GM19043 (cell line): ENCODE measurements around the gene ALPK3.

ENCODE experiments used
- ATAC-seq: cut with Tn5 transposase; IDR thresholded peaks from one replicate; pipeline ENCODE4 v1.9.1; 2021; ENCODE audit warnings: low read depth; ENCODE audit not compliant: unreplicated experiment

Gene ALPK3

DNA sequence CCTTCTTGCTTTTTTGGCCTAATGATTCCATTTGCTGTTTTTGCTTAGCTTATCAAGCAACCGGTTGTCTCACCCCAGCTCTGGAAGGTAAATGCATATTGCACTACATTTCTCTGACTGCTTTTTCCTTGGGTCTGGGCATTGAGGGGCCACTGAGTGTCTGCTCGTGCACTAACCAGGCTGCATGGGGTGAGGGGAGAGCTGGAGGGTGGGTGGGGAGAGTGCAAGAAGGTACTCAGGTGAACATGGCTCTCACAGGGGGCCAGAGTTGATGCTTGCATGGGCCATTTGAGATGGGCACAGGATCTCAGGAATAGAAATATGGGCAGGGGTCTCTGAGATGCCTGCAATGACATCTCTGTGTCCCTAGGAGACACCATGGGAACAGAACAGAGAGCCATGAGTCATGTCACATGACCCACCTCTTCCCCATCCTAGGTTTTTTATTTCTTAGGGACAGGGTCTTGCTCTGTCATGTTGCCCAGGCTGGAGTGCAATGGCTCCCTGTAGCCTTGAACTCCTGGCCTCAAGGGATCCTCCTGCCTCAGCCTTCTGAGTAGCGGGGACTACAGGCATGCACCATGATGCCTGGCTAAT lies 6.2 kb downstream of the ALPK3 start:
- ATAC-seq = no peak

DNA sequence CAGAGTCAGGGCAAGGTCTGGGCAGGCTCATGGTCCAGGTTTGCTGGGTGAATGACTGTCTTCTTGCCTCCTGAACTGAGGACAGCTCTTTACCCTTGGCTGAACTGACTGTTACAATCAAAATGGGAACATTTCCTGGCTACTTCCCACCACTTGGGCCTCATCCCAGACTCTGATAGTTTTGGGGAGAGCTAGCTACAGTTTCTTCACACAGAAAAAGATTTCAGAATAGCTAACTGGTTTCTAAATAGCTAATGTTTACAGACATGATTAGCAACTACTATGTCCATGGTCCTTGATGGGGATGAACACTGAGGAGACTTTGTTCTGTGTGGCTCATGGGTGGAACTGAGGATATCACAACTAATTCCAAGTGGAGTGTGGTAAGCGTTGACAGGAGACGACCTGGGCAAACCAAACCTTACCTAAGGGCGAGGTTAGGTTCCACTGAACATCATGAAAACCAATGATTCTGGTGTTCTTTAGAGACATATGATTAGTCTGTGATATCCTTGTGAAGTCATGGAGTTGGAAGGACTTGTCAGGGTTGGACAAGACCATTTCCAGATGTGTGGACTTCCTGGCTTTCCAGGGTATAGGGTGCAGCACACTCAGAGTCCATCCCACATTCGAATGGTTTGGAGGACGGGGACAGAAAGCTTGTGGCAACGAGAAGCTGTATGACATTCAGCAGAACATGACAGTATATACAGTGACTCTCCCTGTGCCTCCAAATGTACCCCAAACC lies 7.3 kb downstream of the ALPK3 start:
- no peak for ATAC-seq

DNA sequence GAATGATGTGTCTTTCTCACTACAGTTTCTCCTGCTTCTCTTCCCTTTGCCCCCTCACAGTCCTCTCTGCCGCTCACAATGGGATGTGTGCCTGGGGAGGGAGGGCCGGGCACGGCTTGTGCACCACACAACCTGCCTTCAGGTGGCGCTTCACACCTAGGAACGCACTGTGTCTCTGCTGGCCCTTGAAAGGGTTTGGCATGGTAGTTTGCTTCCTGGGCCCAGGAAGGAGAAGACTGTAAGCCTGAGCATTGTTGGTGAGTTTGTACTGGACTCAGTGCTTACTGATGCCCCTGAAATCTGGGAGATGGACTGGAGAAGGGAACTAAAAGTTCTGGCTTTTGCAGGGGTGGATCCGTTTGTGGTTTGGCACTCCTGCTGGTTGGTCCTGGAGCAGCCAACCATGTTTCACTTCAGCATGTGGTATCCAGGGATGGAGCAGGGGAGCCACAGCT lies 9.2 kb downstream of the ALPK3 start:
- ATAC-seq = no peak

DNA sequence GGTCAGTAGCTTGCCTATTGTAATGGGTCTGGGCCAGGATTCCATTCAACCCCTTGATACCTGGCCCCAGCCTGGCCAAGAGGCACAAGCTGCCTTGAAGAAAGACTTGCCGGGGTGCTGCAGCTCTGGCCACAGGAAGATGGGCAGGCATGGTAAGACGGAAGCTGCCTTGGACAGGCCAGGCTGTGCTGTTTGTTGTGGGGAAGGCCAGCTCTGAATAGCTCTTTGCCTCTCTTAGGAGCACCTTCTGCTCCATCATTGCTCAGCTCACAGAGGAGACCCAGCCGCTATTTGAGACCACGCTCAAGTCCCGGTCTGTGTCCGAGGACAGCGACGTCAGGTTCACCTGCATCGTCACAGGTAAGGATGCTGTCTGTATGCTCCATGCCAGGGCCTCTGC lies 10.1 kb downstream of the ALPK3 start:
- ATAC-seq = no peak

DNA sequence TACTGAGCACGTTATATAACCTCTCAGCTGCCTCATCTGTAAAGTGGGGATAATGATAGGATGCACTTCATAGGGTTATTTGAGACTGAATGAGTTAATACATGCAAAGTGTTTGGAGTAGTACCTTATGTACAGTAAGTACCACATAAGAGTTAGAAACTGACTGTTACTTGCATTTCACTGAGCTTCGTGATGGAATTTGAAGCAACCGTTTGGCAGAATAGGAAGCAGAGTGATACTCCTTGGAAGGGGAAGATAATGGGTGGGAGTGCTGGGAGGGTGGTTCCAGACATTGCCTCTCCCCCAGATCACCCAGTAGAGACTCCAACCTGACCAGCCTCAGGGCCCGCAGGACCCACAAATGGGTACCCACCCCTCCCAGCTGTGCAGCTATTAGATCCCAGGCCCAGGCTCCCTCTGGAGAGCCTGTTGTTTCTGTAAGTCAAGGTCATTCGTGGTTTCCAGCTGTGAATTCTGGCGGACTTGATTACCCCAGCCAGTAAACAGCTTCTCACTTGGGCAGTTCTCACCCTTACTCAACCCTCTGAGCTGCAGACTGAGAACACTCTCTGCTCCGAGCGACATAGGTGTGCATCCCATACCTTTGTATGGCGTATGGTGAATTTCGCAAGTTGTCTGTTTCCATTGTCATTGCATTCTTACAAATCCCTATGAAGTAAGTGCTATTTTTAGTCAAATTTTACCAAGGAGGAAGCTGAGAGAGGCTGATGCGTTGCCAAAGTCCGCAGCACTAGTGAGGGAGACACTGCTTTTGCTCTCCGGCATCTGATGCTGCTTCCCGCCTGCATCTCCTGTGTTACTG lies 11.1 kb downstream of the ALPK3 start:
- no peak for ATAC-seq

DNA sequence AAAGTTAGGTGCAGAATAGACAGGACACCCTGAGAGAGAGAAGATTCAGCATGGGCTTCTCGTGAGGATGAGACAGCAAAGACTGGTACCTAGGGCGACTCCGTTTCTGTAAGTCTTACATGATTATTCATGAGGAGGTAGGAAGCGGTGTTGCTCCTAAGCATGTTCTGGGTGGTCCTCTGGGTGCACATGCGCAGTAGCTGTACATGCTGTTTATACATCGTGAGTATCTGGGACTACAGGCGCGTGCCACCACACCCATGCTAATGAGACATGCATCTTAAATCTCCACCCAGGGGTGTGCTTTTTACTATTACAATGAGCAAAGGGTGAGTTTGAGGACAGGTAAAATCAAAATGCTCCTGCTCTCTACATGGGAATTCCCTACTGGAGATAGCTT lies 12.3 kb downstream of the ALPK3 start:
- no peak for ATAC-seq

DNA sequence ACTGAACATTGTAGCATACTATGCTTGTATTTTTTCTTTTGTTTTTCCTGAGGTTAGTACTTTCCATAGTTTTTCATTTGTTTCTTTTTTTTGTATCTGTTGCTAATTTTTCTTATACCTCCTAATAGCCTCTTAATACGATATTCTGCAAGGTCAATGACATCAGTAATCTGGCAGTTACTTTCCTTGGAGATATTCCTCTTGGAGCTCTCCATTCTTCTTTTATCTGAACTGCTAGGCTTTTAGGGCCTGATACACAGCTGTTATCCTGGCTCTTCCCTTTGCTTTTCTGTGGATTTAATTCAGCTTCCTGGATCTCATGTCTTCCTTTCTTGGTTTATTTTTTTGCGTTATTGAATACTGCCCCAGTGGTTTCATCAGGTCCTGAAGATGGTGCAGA lies 12.9 kb downstream of the ALPK3 start:
- ATAC-seq = no peak

DNA sequence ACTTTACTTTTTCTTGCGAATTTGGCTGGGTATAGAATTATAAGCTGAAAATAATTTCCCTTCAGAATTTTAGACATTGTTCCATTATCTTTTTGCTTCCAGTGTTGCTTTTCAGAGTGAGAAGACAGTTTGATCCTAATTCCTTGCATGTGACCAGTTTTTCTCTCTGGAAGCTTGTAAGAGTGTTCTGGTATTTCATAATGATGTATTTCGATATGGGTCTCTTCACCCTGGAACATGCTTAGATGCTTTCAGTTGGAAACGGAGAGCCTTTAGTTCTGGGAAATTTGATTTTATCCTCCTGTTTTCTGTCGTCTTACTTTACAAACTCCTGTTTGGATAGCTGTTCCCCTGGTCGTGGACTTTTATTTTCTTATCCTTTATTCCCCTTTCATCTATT lies 13.9 kb downstream of the ALPK3 start:
- no peak for ATAC-seq

DNA sequence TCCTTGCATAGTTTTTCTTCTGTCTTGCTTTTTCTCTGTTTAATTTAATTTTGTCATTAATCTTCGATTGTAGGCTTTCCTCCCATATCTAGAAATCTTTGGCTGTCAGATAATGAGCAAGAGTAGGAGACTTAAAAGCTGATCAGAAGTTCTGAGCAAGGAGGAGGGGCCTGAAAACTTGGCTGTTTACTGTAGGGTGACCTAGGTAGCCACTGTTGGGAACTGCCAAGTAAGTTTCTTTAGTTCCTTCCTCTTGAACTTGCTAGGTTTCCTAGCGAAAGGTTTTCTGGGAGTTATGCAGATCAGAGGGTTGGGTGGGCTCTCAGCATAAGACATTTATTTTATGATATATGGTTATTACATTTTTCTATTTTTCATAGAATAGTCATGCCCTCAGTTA lies 14.5 kb downstream of the ALPK3 start:
- no peak for ATAC-seq

DNA sequence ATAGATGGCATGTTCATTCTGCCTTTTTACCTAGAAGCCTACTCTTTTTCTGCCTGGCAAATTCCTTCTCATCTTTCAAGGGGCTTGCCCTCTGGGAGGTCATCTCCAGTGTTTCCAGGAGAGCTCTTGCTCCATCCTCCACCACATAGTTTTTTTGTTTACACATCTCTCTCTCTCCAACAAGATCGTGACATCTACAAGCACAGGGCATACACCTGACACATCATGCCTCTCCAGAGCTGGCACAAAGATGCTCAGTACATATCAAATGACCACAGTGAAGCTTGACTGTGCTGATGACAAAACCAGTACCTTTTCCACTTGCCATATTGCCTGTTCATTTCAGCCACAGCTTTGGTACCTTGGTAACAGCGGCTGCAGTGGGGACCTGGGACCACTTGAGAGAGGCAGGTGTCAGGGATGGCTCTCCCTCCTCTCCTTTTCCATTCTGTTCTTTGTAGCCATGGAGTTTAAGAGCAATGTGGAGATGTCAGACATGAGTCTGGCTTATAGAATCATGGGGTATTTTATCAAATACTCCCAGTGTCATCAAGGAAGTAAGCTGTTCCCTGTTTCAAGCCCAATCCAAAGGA lies 15.4 kb downstream of the ALPK3 start:
- ATAC-seq = no peak

DNA sequence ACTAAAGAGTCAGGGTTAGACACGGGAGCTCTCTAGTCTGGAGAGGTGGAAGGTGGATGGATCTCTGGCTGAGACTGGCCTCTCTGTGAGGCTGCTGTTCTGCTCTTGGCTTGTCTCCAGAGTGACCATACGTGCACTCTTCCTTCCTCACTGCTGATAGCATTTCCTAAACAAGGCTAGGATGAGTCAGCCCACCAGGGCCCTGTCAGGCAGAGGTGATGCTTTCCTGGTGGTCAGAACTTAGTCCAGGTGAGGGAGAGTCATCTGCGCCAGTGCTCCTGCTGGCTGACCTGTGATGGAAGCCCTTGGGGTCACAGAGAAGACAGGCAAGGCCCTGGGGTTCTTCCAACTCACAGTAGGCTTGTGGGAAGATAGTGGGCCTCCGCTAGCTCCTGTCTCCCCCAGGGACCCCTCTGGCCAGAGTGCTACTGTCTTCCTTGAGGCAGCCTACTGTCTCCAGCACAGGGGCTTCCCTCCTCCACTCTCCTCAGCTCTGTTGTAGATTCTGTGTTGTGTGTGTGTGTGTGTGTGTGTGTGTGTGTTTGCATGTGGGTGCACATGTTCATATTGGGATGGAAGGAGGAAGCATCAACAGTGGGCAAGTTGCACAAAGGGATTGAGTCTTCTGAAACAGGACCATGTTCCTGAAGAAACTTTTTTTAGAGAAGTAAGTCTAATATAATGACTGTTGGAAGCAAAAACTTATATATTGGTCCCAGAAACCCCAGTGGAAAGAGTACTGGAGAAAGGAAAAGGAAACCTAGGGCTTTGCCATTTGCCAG lies 16.5 kb downstream of the ALPK3 start:
- ATAC-seq = no peak

DNA sequence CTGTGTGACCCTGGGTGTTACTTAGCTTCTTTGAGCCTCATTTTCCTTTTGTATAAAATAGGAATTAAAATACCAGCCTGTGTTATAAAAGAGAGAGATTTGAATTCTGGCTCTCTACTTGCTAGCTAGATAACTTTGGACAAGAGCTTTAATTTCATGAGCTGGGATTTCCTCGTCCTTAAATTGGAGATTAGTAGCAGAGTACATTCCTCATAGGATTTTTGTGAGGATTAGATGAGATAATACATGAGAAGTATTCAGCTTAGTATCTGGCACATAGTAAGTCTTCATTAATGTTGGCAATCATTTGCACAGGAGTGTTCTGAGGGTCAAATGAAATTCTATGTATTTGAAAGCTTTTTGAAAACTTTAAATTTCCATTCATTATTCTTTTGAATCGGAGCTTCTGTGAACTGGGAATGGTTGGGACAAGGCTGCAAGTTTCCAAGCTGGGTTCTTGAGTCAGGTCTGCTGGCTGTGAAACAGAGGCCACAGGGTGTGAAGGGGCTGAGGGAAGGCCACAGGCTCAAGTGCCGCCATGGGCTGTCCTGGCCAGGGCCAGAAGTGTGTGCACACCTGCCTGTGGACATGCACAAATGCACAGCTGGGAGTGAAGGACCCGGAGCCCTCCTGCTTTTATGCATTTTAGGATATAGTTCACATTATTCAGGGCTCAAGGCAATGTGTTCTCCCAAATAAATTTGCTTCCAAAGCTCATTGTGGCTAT lies 17.2 kb downstream of the ALPK3 start:
- ATAC-seq = no peak

DNA sequence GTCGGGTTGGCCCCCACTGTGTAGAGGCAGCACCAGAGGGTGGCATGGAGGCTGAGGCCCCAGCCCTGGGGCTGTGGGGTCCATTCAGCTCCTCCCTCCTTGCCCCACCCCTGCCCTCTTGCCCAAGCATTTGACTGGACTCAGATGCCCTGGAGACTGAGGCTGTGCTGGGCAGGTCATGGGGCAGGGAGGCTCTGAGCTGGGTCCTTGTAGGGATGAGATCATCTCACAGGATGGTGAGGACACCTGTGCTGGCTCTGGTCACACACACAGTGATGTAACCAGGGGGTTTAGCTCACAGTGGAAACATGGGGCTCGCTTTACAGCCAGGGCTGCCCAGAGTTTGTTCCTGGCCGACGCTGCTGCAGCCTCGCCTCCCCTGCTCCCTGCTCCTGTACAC lies 17.8 kb downstream of the ALPK3 start:
- no peak for ATAC-seq

DNA sequence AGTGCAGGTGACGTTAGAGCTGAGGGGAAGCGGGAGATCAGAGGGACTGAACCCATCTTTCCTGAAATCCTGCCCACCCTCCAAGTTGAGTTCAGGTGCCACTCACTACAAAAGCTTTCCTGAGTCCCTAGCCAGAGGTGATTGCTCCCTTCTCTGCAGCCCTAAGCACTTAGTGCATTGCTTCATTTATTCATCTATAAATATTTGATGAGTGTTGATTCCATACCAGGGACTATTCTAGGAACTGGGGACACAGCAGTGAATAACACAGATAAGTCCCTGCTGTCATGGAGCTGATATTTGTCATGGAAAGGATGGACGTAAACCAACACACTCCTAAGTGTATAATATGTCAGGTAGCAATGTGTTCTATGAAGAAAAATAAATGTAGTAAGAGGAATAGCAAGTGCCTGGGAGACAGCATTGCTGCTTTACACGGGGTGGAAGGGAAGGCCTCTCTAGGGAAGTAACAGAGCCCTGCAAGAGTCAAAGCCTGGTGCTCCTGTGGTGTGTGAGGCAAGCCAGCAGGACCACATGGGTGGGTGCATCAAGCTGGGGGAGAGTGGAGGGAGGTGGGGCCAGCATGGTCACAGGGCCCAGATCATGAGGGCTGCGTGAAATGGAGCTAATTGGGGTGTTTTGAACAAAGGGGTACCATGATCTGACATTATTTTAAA lies 18.6 kb downstream of the ALPK3 start:
- no peak for ATAC-seq

DNA sequence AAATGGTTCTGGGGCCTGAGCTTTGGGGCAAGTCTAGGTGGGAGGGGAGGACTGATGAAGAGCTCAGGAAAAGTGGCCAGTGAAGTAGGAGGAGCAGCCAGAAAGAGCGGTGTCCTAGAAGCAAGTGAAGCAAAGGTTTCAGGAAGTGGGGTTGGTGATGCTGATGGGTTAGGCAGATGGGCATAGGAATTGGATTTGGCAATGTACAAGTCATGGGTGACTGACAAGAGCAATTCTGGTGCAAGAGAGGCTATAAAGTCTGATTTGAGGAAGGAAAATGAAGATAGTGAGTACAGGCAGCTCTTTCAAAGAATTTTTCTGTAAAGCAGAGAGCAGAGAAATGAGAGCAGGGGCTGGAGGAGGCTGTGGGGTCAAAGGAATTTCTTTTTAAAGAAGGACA lies 19.7 kb downstream of the ALPK3 start:
- ATAC-seq = no peak

DNA sequence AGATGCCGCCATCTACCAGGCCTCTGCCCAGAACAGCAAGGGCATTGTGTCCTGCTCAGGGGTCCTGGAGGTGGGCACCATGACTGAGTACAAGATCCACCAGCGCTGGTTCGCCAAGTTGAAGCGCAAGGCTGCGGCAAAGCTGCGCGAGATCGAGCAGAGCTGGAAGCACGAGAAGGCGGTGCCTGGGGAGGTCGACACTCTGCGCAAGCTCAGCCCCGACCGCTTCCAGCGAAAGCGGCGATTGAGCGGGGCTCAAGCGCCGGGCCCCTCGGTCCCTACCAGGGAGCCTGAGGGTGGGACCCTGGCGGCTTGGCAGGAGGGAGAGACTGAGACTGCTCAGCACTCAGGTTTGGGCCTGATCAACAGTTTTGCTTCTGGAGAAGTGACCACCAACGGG lies 22.6 kb downstream of the ALPK3 start:
- no peak for ATAC-seq

DNA sequence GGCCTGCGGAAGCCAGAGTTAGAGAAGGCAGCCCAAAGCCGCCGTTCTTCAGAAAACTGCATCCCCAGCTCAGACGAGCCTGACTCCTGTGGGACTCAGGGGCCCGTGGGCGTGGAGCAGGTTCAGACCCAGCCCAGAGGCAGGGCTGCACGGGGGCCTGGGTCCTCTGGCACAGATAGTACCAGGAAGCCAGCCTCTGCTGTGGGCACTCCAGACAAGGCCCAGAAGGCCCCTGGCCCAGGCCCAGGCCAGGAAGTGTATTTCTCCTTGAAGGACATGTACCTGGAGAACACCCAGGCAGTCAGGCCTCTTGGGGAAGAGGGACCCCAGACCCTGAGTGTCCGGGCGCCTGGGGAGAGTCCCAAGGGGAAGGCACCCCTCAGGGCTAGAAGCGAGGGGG lies 23.1 kb downstream of the ALPK3 start:
- ATAC-seq = no peak

DNA sequence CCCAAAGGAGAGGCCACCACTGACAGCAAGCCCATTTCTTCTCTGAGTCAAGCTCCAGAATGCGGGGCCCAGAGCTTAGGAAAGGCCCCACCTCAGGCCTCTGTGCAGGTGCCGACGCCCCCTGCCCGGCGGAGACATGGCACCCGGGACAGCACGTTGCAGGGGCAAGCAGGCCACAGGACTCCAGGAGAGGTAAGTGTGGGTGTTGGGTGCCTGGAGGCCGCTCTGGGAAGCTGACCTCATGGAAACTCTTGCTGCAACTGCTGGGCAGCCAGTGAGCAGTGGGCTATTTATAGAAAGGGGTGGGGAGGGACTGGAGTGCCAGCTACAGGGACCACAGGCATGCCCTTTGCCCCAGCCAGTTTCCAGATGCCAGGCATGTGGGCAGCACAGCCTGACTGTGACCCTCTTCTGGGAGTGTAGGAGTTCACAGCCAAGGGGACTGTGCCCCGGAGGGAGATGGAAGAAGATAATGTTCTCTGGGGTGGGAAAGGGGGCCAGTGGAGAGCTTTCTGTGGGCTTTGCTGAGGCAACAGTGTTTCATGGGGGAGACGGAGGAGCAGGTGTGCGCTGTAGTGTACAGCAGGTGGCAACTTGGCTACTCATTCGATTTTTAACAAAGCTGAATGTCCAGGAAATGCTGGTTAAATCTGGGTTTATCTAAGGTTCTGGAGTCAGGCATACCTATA lies 23.7 kb downstream of the ALPK3 start:
- no peak for ATAC-seq

DNA sequence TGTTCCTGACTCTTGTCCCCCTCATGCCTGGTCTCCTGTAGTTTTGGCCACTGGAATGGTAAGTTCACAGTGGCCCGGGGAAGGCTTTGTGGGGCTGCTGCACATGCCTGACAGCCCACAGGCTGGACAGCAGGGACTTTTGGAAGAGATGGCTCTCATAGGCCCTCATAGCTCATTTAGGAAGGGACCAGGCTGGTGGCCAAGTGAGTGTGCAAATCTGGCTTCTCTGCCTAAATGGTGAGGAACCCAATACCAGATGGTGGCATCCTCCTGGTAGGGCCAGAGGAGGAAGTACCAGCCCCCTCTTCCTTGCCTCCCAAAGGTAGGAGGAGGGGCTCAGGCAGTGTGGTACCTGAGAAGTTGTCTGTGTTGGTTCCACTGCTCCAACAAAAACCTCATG lies 25.6 kb downstream of the ALPK3 start:
- no peak for ATAC-seq
